Natural killer cell (primary cell): Measurements from ENCODE around the gene PSRC1. TPM values are rescaled to one million over a fixed set of nuclear protein-coding genes. Genes with fewer than 3 reads are reported as not detected.
A peak's percentile ranks its signal among the peaks of the same experiment; 100 is the strongest.

Experiments
- ATAC-seq, 3 donors: fragments of 150-1000 bp in 2 of 3; fragments of 200-7000 bp in 1 of 3; cut with Tn5 transposase; 1 replicate in 1 of 3; 2 replicates in 2 of 3; pipeline ENCODE4 v1.10.0; 2021; ENCODE audit warnings: mild to moderate bottlenecking in 2 of 3, moderate library complexity in 2 of 3
- DNase-seq, 2 donors: peaks; one replicate each; pipeline versions ENCODE4 v3.0.0 to v3.0.0-alpha.2; 2013 to 2021; ENCODE audit warnings: mixed read lengths in 1 of 2
- H3K27ac ChIP-seq: one replicate; pipeline ENCODE4 v1.5.1; 2013; ENCODE audit warnings: mild to moderate bottlenecking, low read length
- H3K27me3 ChIP-seq: one replicate; pipeline ENCODE4 v1.6.1; 2013; ENCODE audit warnings: low read length; ENCODE audit not compliant: control insufficient read depth, insufficient read depth
- H3K36me3 ChIP-seq: one replicate; pipeline ENCODE4 v1.6.1; 2013; ENCODE audit warnings: low read length; ENCODE audit not compliant: control insufficient read depth, insufficient read depth
- H3K4me1 ChIP-seq: one replicate; pipeline ENCODE4 v1.6.1; 2013; ENCODE audit warnings: low read length; ENCODE audit not compliant: control insufficient read depth, insufficient read depth
- H3K4me3 ChIP-seq: one replicate; pipeline ENCODE4 v1.5.1; 2013; ENCODE audit warnings: low read length
- H3K9me3 ChIP-seq: one replicate; pipeline ENCODE4 v1.6.1; 2013; ENCODE audit warnings: low read length; ENCODE audit not compliant: control insufficient read depth, insufficient read depth
- H3K27ac Mint-ChIP-seq, 2 donors: one replicate each; pipeline ENCODE4 v1.8.0; 2022; ENCODE audit warnings: mild to moderate bottlenecking in 2 of 2, mixed read lengths in 2 of 2, moderate library complexity in 1 of 2
- H3K27me3 Mint-ChIP-seq, 2 donors: one replicate each; pipeline ENCODE4 v1.8.0; 2022; ENCODE audit warnings: low read depth in 2 of 2, mixed read lengths in 2 of 2
- H3K36me3 Mint-ChIP-seq: one replicate; pipeline ENCODE4 v1.8.0; 2022; ENCODE audit warnings: mixed read lengths
- H3K4me1 Mint-ChIP-seq, 2 donors: one replicate each; pipeline ENCODE4 v1.8.0; 2022; ENCODE audit warnings: mixed read lengths in 2 of 2
- H3K4me3 Mint-ChIP-seq: one replicate; pipeline ENCODE4 v1.8.0; 2022; ENCODE audit warnings: mild to moderate bottlenecking, moderate library complexity, mixed read lengths
- H3K9me3 Mint-ChIP-seq, 2 donors: one replicate each; pipeline ENCODE4 v1.8.0; 2022; ENCODE audit warnings: mixed read lengths in 2 of 2
- WGBS: methylation state at CpG from one replicate; pipeline ENCODE4 v1.1.7; 2013; ENCODE audit warnings: missing lambda C conversion rate; ENCODE audit not compliant: insufficient coverage; 5-methylcytosine and 5-hydroxymethylcytosine counted together
- intact Hi-C: fragments of 100-400 bp; cut with micrococcal nuclease; formaldehyde crosslinking; loops from one replicate; pipeline ENCODE4 v1.14.2; 2022
- total RNA-seq, 4 donors: library from RNA; stranded (reverse); fragments of 120-200 nt in 1 of 4; gene quantifications; one replicate each; pipeline versions ENCODE4 v1.2.3 to v1.2.4, GENCODE V29; 2013 to 2022
- TF ChIP-seq, protein P1 (sequence below): fragments of 200-600 bp; IDR thresholded peaks from one replicate; pipeline ENCODE4 v1.8.0; 2022; ENCODE audit warnings: antibody characterized with exemption

Gene PSRC1
- total RNA-seq, 3 donors from 2014 or later (not counting 1 experiment from before 2014, with no cell fraction given), result 1.1 to 2.4 (median 1.9) TPM

DNA sequence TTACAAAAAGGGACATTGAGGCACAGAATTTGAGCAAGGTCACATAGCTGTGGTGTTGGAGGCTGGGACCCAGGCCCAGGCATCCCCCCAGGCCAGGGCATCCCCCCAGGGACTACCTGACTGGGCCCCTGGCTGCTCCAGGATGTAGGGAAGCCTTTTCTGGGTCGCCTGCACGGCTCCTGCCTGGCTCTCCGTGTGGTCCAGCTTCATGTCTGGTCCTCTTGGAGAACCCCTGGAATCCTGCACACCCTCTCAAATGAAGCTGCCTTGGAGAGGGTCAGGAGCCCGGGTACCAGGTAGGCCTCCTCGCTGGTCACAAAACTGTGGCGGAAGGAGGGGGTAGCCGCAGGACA, 34.5 kb downstream of the PSRC1 start:
- Histone ChIP-seq H3K4me3 (no peak overlapping the region), H3K4me1 (peaks cover 18% of the 10 kb centered on the region), H3K9me3 (no peaks in the 10 kb centered on the region), H3K27me3 (peaks cover 12% of the 10 kb centered on the region), H3K27ac (no peak overlapping the region), H3K36me3 (no peaks in the 10 kb centered on the region)
- DNase-seq (no peak), ATAC-seq (no peak)
- no peak overlapping the region for H3K27ac Mint-ChIP-seq
- WGBS, result 95% methylated on average over 7 of the region's 7 CpGs
- intact Hi-C loops, result loop anchor here (5.0 kb wide), 1 partner anchor 234 kb away; the partner anchor contains the start of gene ATXN7L2
- no peaks in the 10 kb centered on the region for H3K9me3 Mint-ChIP-seq
- H3K36me3 Mint-ChIP-seq, result no peaks in the 10 kb centered on the region
- H3K4me1 Mint-ChIP-seq, result peaks cover 0 to 27% of the 10 kb centered on the region in 2 donors
- peak overlapping the region; percentile 40 for H3K4me3 Mint-ChIP-seq
- TF ChIP-seq, protein P1, sequence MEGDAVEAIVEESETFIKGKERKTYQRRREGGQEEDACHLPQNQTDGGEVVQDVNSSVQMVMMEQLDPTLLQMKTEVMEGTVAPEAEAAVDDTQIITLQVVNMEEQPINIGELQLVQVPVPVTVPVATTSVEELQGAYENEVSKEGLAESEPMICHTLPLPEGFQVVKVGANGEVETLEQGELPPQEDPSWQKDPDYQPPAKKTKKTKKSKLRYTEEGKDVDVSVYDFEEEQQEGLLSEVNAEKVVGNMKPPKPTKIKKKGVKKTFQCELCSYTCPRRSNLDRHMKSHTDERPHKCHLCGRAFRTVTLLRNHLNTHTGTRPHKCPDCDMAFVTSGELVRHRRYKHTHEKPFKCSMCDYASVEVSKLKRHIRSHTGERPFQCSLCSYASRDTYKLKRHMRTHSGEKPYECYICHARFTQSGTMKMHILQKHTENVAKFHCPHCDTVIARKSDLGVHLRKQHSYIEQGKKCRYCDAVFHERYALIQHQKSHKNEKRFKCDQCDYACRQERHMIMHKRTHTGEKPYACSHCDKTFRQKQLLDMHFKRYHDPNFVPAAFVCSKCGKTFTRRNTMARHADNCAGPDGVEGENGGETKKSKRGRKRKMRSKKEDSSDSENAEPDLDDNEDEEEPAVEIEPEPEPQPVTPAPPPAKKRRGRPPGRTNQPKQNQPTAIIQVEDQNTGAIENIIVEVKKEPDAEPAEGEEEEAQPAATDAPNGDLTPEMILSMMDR, result no peak
- peaks cover 9 to 15% of the 10 kb centered on the region in 2 donors for H3K27me3 Mint-ChIP-seq

DNA sequence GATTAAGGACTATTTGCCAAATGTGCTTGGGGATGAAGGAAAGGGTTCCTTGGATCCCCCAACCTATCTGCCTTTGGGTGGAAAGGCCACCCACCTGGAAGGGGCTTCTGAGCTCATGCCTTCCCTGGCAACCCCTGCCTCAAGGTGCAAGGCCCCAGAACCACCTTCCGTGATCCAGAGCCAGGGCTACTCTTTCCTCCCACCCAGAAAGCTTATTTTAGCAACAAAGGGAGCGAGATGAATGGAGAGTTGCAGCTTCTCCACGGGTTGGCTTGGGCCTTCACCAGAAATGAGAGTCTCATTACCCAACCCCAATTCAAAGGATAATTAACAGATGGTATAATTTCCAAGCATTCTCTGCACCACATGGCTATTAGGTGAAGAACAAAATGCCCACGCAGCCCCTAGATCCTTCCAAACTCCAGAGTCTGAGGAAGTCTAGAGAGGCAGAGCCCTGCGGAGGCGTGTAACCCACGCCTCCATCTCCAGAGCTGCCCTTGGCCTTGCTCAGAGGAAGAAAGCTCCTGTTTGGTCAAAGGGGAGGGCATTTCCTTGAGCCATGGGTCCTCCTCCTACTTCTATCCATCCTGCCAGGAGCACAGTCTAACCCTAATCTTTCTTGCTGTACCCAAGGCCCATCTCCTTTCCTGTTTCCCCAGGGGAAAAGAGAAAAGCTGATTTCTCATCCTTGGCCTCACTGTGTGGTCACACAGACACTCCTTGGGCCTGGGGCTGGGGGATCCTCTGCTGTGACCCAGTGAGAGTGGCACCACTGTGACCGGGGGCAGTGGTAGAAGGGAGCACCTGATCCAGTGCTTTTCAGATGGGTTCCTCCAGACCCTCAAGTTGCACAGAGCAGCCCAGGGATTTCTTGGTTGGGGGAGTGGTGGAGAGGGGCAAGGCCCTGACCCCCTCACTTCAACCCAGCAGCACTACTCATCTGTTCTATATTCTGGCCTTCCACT, 35.3 kb downstream of the PSRC1 start:
- Histone ChIP-seq H3K4me1 (peaks cover 14% of the 10 kb centered on the region), H3K36me3 (no peaks in the 10 kb centered on the region), H3K9me3 (no peaks in the 10 kb centered on the region), H3K4me3 (no peak overlapping the region), H3K27me3 (peaks cover 16% of the 10 kb centered on the region), H3K27ac (no peak overlapping the region)
- intact Hi-C loops, result loop anchor here (5.0 kb wide), 1 partner anchor 235 kb away; the partner anchor contains the start of gene ATXN7L2
- Mint-ChIP-seq H3K9me3 (no peaks in the 10 kb centered on the region), H3K4me1 (peaks cover 0 to 20% of the 10 kb centered on the region in 2 donors), H3K27me3 (peaks cover 14 to 15% of the 10 kb centered on the region in 2 donors), H3K36me3 (no peaks in the 10 kb centered on the region), H3K27ac (no peak overlapping the region), H3K4me3 (no peak overlapping the region)
- TF ChIP-seq, protein P1, result no peak
- WGBS, result 91% methylated on average over 8 of the region's 8 CpGs
- DNase-seq (no peak), ATAC-seq (no peak)

DNA sequence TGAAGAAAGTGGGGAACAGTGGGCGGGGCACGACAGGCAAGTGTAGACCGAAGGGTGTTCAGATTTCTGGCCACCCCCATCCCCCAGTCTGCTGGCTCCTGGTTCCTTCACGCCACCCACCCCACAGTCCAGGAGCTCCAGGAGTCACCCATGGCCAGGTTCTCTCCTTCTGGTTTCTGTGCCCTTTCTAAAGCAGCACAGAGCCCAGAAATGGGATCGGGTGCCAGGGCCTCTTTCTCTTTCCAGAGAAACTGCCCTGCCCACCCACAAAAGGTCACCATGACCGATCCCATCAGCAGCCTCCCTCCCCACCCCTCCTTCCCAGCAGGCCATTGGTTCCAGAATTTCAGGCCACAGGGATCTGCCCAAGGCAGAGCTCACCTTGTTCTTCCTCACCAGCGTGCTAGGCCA, 36.8 kb downstream of the PSRC1 start:
- H3K36me3 Mint-ChIP-seq, result no peaks in the 10 kb centered on the region
- H3K4me3 ChIP-seq, result no peak overlapping the region
- no peaks in the 10 kb centered on the region for H3K9me3 Mint-ChIP-seq
- TF ChIP-seq, protein P1, result no peak
- ATAC-seq (no peak), DNase-seq (no peak)
- H3K27ac Mint-ChIP-seq, result no peak overlapping the region
- H3K4me1 Mint-ChIP-seq, result peaks cover 12 to 33% of the 10 kb centered on the region in 2 donors
- peaks cover 17% of the 10 kb centered on the region for H3K4me1 ChIP-seq
- 88% methylated on average over 7 of the region's 7 CpGs for WGBS
- no peak overlapping the region for H3K4me3 Mint-ChIP-seq
- intact Hi-C loops, result loop anchor here (5.0 kb wide), 1 partner anchor 236 kb away; the partner anchor contains the start of gene ATXN7L2
- H3K27ac ChIP-seq, result no peak overlapping the region
- H3K9me3 ChIP-seq, result no peaks in the 10 kb centered on the region
- peaks cover 16% of the 10 kb centered on the region for H3K27me3 ChIP-seq
- H3K27me3 Mint-ChIP-seq, result peaks cover 15 to 16% of the 10 kb centered on the region in 2 donors
- H3K36me3 ChIP-seq, result no peaks in the 10 kb centered on the region
